GM12873 (cell line): ENCODE results near the gene HARS2.

Source experiments
- TF ChIP-seq, protein P1 (sequence below): IDR thresholded peaks from 2 replicates; pipeline ENCODE4 v1.5.1; 2012; ENCODE audit warnings: low read depth, mild to moderate bottlenecking, moderate library complexity, low read length, control low read depth; ENCODE audit not compliant: insufficient read depth; ENCODE audit errors: missing control alignments

The HARS2 gene, protein sequence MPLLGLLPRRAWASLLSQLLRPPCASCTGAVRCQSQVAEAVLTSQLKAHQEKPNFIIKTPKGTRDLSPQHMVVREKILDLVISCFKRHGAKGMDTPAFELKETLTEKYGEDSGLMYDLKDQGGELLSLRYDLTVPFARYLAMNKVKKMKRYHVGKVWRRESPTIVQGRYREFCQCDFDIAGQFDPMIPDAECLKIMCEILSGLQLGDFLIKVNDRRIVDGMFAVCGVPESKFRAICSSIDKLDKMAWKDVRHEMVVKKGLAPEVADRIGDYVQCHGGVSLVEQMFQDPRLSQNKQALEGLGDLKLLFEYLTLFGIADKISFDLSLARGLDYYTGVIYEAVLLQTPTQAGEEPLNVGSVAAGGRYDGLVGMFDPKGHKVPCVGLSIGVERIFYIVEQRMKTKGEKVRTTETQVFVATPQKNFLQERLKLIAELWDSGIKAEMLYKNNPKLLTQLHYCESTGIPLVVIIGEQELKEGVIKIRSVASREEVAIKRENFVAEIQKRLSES

DNA sequence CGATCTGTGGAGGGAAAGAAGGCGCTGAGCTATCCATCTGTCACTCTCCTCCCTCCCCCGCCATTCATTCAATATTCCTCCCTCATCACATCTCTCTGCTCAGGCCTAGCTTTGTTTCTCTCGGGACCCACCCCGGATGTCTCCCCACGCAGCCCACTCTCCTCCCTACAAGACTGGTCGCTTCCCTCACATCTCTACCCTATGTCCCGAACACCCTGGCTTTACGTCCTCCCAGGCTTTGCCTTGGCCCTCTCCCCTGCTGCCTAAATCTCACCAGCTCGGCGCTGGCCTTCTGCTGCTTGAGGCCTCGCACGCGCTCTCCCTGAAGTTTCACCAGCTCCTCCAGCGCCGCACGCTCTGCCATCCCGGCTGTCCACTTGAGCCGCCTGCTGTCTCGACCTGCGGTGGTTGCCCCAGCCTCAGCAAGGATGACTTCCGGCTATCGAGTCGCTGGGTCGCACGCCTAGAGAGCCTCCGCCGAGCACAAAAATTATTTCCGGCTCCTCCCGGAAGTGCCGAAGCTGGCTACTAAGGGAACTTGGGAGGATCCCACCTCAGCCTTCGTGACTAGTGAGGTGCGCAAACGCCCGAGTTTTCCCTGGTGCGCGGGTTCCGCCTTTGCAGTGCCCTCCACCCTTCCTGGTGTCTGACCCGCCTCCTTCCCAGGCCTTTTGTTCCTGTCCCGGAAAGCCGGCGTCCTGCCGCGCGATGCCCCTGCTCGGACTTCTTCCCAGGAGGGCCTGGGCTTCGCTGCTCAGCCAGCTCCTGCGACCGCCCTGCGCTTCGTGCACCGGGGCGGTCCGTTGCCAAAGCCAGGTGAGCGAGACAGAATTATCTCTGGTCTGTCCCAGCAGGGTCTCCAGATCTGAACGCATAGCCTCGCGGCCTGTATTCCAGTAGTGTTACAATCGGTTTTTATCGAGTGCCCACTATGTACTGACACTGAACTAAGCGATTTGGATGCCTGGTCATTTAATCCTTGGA lies at the start of gene HARS2, which contains the start of gene HARS1:
Gene HARS2 (plus strand): TSS at position 515 of the 984 bp plus-strand sequence. CDS start 194 bp downstream, at position 709.
Gene HARS1 (minus strand): TSS at position 430 of the 984 bp plus-strand sequence. CDS start 66 bp downstream, at position 364.
- TF ChIP-seq, protein P1, sequence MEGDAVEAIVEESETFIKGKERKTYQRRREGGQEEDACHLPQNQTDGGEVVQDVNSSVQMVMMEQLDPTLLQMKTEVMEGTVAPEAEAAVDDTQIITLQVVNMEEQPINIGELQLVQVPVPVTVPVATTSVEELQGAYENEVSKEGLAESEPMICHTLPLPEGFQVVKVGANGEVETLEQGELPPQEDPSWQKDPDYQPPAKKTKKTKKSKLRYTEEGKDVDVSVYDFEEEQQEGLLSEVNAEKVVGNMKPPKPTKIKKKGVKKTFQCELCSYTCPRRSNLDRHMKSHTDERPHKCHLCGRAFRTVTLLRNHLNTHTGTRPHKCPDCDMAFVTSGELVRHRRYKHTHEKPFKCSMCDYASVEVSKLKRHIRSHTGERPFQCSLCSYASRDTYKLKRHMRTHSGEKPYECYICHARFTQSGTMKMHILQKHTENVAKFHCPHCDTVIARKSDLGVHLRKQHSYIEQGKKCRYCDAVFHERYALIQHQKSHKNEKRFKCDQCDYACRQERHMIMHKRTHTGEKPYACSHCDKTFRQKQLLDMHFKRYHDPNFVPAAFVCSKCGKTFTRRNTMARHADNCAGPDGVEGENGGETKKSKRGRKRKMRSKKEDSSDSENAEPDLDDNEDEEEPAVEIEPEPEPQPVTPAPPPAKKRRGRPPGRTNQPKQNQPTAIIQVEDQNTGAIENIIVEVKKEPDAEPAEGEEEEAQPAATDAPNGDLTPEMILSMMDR = no peak

DNA sequence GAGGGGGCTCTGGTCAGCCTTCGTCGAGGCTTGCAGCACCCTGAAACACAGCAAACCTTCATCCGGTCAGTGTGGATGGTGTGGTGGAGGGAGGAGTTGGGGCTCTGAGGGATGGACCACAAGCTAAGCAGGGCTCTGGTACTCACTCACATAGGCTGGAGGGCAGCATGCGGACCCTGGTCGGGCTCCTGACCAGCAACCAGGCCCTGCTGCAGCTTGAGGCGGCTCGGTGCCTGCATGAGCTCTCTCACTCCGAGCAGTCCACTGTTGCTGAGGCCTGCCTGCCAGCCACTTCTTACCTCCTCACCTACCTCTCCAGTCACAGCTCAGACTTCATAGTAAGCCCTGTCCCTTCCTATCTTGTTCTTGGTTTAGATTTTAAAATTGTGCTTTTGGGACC lies 49.5 kb upstream of the HARS2 start:
- TF ChIP-seq, protein P1 = no peak

DNA sequence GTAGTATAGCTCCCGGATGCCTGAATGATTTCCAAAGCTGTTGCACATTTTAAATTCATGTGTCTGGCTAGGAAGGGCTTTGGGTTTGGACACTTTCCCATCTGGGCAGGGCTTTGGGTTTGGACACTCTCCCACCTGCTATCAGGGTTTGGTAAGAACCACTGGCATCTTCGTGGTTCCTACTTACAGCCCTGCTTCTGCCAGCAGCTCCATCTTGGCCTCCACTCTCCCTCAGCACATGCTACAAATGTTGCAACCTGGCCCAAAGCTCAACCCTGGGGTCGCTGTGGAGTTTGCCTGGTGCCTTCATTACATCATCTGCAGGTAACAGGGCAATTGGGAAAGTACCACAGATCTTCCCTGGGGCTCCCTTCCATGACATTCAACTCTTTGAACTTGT lies 48.5 kb upstream of the HARS2 start:
- TF ChIP-seq, protein P1 = no peak

DNA sequence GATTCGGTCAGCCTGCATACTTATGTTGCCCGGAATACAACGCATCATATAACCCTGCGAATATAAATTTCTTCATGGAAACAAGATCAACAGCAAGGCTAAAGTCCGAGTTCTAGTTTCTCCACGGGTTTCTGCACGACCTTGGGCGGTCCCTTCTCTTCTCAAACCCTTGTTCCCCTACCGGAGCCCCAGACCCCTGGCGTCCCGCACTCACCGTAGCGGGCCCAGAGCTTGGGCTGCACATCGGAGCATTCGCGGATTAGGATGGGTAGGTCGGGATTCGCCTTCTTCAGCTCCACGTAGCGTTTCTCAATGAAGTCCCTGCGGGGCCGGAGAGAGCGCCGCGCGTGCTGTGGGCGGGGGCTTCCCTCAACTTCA lies 44.2 kb upstream of the HARS2 start:
- TF ChIP-seq, protein P1 = no peak

DNA sequence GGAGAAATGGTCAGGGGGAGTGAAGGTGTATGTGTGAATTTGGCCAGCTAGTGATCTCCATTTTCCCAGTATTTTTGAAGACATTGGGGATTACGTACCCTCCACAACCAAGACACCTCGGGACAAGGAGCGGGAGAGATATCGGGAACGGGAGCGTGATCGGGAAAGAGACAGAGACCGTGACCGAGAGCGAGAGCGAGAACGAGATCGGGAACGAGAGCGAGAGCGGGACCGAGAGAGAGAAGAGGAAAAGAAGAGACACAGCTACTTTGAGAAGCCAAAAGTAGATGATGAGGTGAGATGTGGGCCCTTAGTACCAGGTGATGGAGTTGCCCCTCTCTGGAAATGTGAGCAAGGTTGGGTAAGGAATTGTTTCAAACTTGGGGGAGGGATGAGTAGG lies 32.4 kb upstream of the HARS2 start:
- TF ChIP-seq, protein P1 = no peak

DNA sequence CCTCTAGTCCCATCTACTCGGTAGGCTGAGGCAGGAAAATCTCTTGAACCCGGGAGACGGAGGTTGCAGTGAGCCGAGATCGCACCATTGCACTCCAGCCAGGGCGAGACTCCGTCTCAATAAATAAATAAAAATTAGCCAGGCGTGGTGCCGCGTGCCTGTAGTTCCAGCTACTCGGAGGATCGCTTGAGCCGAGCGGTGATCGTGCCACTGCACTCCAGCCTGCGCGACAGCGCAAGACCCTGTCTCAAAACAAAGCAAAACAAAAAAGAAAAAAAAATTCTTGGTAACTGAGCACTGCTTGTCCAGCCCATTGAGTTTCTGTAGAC lies 27.3 kb upstream of the HARS2 start:
- TF ChIP-seq, protein P1 = no peak
